Stomach (tissue), 4 donors: Measurements from ENCODE around the gene AKAP7.

Source experiments
- CTCF ChIP-seq, 7 experiments: fragments of 450-650 bp in 4 of 7; fragments of 200-600 bp in 3 of 7; sonication (generic) in 3 of 7; IDR thresholded peaks; one replicate each; pipeline ENCODE4 v1.5.1; 2016 to 2019; ENCODE audit warnings: antibody characterized with exemption in 7 of 7, control low read depth in 2 of 7, mild to moderate bottlenecking in 1 of 7
- EP300 ChIP-seq: sonication (generic); formaldehyde crosslinking; IDR thresholded peaks from one replicate; pipeline ENCODE4 v1.6.1; 2017; ENCODE audit warnings: antibody characterized with exemption

GRCh38 chr6:131321589-131321988 is 186.3 kb downstream of the AKAP7 start:
- TF ChIP-seq CTCF (IDR thresholded peaks at IDR 0.05) (no peak), EP300 (no peak)
